Adrenal gland (tissue), 12 donors: ENCODE measurements around the gene PARD3B. TPM values are rescaled to one million over a fixed set of nuclear protein-coding genes. Genes with fewer than 3 reads are reported as not detected.

Experiments
- DNase-seq, 7 donors: peaks; one replicate each; pipeline ENCODE4 v3.0.0-alpha.2; 2019 to 2020
- H3K27ac ChIP-seq, 5 donors: fragments of 200-600 bp; sonication (generic) in 4 of 5; 1 replicate in 3 of 5; 2 replicates in 2 of 5; pipeline versions ENCODE4 v1.5.1 to v1.8.0; 2016 to 2020; ENCODE audit warnings: mild to moderate bottlenecking in 1 of 5
- H3K27me3 ChIP-seq: fragments of 200-600 bp; 2 replicates; pipeline ENCODE4 v1.8.0; 2021
- H3K36me3 ChIP-seq, 2 donors: fragments of 200-600 bp; replicated peaks in 1 of 2; 1 replicate in 1 of 2; 2 replicates in 1 of 2; pipeline versions ENCODE4 v1.5.1 to v1.8.0; 2018 to 2022
- H3K4me1 ChIP-seq, 2 donors: fragments of 200-600 bp; replicated peaks in 1 of 2; 1 replicate in 1 of 2; 2 replicates in 1 of 2; pipeline versions ENCODE4 v1.5.1 to v1.8.0; 2018 to 2021
- H3K4me3 ChIP-seq, 4 donors: fragments of 200-600 bp; sonication (generic) in 3 of 4; one replicate each; pipeline ENCODE4 v1.5.1; 2016 to 2018
- H3K9me3 ChIP-seq, 3 donors: fragments of 200-600 bp; sonication (generic) in 1 of 3; replicated peaks in 1 of 3; 1 replicate in 2 of 3; 2 replicates in 1 of 3; pipeline versions ENCODE4 v1.5.1 to v1.8.0; 2016 to 2021
- CTCF ChIP-seq, 6 experiments: fragments of 450-650 bp in 4 of 6; fragments of 200-600 bp in 2 of 6; sonication (generic) in 1 of 6; IDR thresholded peaks; 1 replicate in 5 of 6; 2 replicates in 1 of 6; pipeline versions ENCODE4 v1.5.1 to v1.8.0; 2016 to 2021; ENCODE audit warnings: antibody characterized with exemption in 6 of 6, mild to moderate bottlenecking in 2 of 6, moderate library complexity in 1 of 6
- POLR2A ChIP-seq, 2 donors: fragments of 450-650 bp; IDR thresholded peaks; one replicate each; pipeline ENCODE4 v1.6.1; 2017; ENCODE audit warnings: antibody characterized with exemption in 2 of 2, mild to moderate bottlenecking in 2 of 2, moderate library complexity in 1 of 2
- WGBS, 4 donors: extraction: QIAGEN DNeasy Blood & Tissue Kit in 2 of 4; methylation state at CpG; one replicate each; pipeline versions ENCODE4 v1.1.5 to v1.1.7; 2013 to 2017; 5-methylcytosine and 5-hydroxymethylcytosine counted together
- intact Hi-C, 2 donors: fragments of 100-400 bp; cut with DNase I; formaldehyde crosslinking; loops; one replicate each; pipeline versions ENCODE4 v1.14.1 to v1.15.0; 2022 to 2023
- polyA plus RNA-seq, 3 donors: library from polyadenylated mRNA; stranded (reverse); fragments of 200-250 nt in 2 of 3; fragments of 350-450 nt in 1 of 3; fragmentation: Illumina TruSeq in 1 of 3; extraction: RNeasy Lipid Tissue Mini Kit (QIAGEN cat#74804) in 1 of 3; gene quantifications; one replicate each; pipeline ENCODE4 v1.2.3, GENCODE V29; 2013 to 2014
- total RNA-seq, 9 donors: library from RNA; depleted of rRNA in 4 of 9; stranded (reverse); fragments of >200 nt in 4 of 9; fragments of 120-200 nt in 1 of 9; fragmentation: NEBNext Ultra II Directional in 1 of 9; extraction: Animal tissue kit (Norgen Biotek cat#: 25700) in 1 of 9; gene quantifications; one replicate each; pipeline versions ENCODE4 v1.1.0 to v1.2.4, GENCODE V29; 2013 to 2023
- donor health status: healthy with polysubstance abuse.
- donor health status: Bipolar disorder and iron deficiency.
- donor health status: DM: yes; HTN: yes; CAD: no.
- donor health status: DM: no; HTN: no; CAD: no.
- donor health status: DM: no; HTN: no; CAD: no.
- donor health status: DM: yes; HTN: yes; CAD: no.

PARD3B gene
- total and polyA plus RNA-seq, 12 donors, result 1.9 to 20.4 (median 9.5) TPM

GRCh38 chr2:205545971-205546816 lies 1000.9 kb downstream of the PARD3B start:
- TF ChIP-seq POLR2A (IDR thresholded peaks at IDR 0.05), result no peak
- TF ChIP-seq CTCF (IDR thresholded peaks at IDR 0.05), result no peak
- intact Hi-C loops, result no loop called here
- WGBS, 4 donors, result 71 to 76% (median 72%) methylated on average over 7 of the region's 7 CpGs
- Histone ChIP-seq H3K4me3 (no peak overlapping the region), H3K27me3 (no peaks in the 10 kb centered on the region), H3K36me3 (no peaks in the 10 kb centered on the region), H3K4me1 (peaks cover 0 to 13% of the 10 kb centered on the region in 2 donors), H3K9me3 (no peaks in the 10 kb centered on the region), H3K27ac (no peak overlapping the region)
- DNase-seq, result no peak

GRCh38 chr2:205555566-205556230 lies 1010.4 kb downstream of the PARD3B start:
- Histone ChIP-seq H3K36me3 (no peaks in the 10 kb centered on the region), H3K4me3 (no peak overlapping the region), H3K27ac (no peak overlapping the region), H3K9me3 (no peaks in the 10 kb centered on the region), H3K27me3 (no peaks in the 10 kb centered on the region), H3K4me1 (no peaks in the 10 kb centered on the region)
- intact Hi-C loops, result no loop called here
- no peak for TF ChIP-seq CTCF (IDR thresholded peaks at IDR 0.05)
- TF ChIP-seq POLR2A (IDR thresholded peaks at IDR 0.05), result no peak
- DNase-seq, result no peak
- WGBS, 4 donors, result 83 to 96% (median 92%) methylated on average over 10 of the region's 10 CpGs

- Histone ChIP-seq H3K4me3 (no peak overlapping the region), H3K27ac (no peak overlapping the region), H3K4me1 (no peaks in the 10 kb centered on the region), H3K36me3 (no peaks in the 10 kb centered on the region), H3K9me3 (no peaks in the 10 kb centered on the region), H3K27me3 (no peaks in the 10 kb centered on the region)
- 94 to 96% (median 95%) methylated on average over 5 of the region's 5 CpGs for WGBS, 4 donors
- DNase-seq, result no peak
- TF ChIP-seq POLR2A (IDR thresholded peaks at IDR 0.05), result no peak
- no peak for TF ChIP-seq CTCF (IDR thresholded peaks at IDR 0.05)
- intact Hi-C loops, result no loop called here
Measured at GRCh38 chr2:205556357-205556756, 1011.1 kb downstream of the PARD3B start.

GRCh38 chr2:205556841-205557539 lies 1011.7 kb downstream of the PARD3B start:
- no peaks in the 10 kb centered on the region for H3K9me3 ChIP-seq
- DNase-seq, result no peak
- intact Hi-C loops, result no loop called here
- no peaks in the 10 kb centered on the region for H3K27me3 ChIP-seq
- no peak overlapping the region for H3K27ac ChIP-seq
- WGBS, 4 donors, result 87 to 92% (median 89%) methylated on average over 18 of the region's 18 CpGs
- TF ChIP-seq POLR2A (IDR thresholded peaks at IDR 0.05), result no peak
- no peak for TF ChIP-seq CTCF (IDR thresholded peaks at IDR 0.05)
- no peak overlapping the region for H3K4me3 ChIP-seq
- H3K4me1 ChIP-seq, result no peaks in the 10 kb centered on the region
- H3K36me3 ChIP-seq, result no peaks in the 10 kb centered on the region
